HG02588 (cell line): ENCODE data around the gene CNPY1.
"Not testable (repeated sequence)": the region's sequence is repeated elsewhere in the genome, so short reads cannot be mapped to it uniquely, and the experiment has no call there.

Experiments used
- ATAC-seq: cut with Tn5 transposase; IDR thresholded peaks from one replicate; pipeline ENCODE4 v1.9.1; 2021; ENCODE audit warnings: mild to moderate bottlenecking, moderate library complexity; ENCODE audit not compliant: unreplicated experiment

Gene CNPY1

DNA sequence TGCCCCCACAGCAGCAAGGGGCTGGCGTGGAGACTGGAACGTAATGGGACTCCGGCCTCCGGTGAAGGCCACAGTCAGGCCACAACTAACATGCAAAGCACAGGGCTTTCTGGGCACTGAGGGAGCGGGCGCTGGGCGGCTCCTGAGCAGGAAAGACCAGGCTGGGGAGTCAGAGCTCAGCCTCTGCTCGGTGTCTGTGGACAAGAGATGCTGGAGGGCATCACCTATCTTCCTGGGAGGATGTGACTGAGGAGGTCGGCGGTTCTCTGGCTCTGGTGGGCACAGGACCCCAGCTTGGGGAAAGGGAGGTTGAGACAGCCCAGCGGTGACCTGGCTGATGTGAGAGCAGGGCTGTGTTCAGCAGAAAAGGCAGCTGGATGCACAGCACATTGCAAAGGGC is 11.7 kb downstream of the CNPY1 start:
- ATAC-seq: no peak

DNA sequence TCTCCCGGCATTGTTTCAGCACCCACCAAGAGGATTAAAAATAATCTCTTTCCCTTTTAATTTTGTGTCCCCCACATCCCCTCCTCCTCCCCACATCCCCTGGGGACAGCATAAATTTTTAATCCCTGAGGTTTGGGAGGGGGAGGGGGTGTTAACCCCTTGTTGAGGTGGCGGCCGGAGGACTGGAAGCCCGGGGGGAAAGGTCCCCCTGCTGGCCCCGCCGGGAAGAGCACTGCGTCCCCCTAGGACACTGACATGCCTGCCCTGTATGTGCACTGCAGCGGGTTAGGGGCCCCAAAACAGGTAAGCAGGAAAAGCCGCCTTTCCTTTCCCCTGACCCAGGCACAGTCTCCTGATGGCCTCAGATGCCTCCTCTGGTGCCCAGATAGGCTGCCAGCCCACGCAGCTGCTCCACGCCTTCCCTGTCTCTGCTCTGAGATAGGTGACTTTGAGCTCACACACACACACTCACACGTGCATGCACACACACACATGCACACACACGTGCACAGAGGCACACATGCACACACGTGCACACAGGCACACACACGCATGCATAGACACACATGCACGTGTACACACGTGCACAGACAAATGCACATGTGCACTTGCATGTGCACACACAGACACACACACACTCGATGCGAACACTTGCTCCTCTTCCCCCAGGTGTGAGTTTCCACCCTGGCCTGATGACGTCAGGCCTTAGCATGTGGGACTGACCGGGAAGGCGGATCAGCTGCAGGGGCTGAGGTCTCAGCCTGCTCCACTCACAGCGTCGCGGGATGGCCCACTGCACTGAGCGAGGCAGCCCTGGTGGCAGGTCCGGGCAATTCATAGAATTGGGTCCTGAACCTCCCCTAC is 12.3 kb downstream of the CNPY1 start:
- no peak for ATAC-seq

DNA sequence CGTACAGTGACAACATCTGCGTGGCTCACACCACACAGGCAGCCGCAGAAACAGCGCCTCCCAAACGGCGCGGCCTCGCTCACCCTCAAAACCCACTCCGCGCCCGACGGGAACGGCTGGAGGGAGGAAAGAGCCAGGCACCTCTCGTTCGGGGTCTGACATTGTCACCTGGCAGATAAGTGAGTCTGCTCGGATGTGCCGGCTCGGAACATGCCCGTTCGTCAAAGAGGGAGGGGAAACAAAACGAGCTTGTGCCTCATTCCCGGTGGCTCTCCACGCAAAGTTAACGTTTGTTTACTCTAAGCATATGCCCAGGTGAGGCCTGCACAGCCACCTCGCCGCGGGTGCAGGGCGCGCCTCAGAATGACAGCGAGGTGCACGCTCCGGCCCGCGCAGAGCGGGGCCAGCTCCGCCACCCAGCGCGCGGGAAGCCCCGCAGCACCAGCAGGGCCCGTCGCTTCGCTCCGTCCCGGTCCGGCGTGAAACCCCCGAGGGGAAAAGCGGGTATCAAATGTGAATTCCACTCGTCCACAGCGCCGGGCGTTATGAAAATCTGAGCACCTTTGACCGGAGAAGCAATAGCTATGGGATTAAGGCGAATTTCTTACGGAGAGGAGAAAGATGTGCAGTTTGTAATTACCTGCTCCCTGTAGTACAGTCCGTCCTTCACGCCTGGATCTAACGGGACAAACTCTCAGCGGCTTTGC is 13.1 kb downstream of the CNPY1 start:
- no peak for ATAC-seq

DNA sequence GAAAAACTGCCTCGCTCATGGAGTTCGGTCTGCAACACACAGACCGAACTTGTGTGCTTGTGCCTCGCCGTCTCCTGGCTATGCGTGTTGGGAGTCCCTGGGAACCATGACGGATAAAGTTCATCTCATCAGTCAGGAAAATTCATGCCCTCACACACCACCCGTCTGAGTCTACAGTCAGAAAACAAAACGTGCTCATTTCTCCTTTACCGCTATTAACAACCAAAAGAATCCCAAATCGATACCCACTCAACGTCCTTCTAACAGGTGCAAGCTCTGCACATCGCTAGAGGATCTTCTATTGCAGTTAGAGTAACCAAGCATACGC is 13.6 kb downstream of the CNPY1 start:
- ATAC-seq: no peak

DNA sequence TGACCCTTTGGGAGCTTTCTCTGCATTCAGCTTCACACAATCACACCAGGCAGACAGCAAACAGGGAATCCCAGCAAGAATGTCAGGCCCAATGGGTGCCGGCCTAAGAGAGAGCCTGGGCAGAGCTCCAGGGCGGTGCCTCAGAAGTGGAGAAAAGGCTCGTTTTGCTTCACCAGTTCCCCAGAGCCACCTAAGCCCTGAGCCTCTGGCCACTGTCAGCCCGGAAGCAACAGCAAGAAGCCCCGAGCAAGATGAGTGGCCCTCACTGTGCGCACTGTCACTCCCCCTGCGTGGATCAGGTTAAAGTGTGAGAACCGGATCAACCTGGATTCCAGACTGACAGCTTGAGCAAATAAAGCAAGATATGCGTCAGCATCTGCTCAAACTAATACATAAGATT is 14.7 kb downstream of the CNPY1 start:
- ATAC-seq: no peak

DNA sequence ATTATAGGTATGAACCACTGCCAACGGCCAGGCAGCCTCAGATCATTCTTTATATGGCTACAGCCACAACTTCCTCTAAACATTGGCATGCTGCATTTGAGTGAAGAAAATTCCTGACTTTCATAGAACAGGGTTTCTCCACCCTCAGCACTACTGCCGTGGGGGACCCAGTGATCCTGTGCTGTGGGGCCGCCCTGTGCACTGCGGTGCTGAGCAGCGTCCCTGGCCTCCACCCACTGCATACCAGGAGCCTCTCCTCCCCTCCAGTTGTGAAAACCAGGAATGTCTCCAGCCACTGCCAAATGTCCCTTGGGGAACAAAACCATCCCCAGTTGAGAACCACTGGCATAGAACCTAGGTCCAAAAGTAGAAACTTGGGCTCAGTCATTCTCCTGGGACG is 15.8 kb downstream of the CNPY1 start:
- ATAC-seq: no peak

DNA sequence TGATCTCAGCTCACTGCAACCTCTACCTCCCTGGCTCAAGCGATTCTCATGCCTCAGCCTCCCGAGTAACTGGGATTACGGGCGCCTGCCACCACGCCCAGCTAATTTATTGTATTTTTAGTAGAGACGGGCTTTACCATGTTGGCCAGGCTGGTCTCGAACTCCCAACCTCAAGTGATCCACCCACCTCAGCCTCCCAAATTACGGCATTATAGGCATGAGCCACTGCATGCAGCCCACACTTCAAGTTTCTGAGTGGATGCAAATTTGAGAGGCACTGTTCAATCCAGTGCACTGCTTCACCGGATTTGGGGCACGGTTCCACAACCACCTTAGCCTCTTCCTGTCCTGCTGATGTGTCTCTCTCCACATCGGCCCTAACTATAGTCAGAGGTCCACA is 16.5 kb downstream of the CNPY1 start:
- no peak for ATAC-seq

DNA sequence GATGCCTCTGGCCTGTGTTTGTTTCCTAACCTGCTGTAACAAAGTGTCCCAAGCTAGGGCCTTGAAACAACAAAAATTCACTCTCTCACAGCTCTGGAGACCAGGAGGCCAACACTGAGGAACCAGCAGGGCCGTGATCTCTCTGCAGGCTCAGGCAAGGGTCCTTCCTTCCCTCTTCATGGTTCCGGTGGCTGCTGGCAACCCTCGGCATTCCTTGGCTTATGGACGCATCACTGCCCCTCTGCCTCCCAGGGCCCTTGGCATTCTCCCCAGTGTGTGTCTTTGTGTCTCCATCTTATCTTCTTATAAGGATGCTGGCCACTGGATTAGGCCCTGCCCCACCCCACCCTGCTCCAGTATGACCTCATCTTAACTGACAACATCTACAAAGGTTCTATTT is 17.0 kb downstream of the CNPY1 start:
- no peak for ATAC-seq

DNA sequence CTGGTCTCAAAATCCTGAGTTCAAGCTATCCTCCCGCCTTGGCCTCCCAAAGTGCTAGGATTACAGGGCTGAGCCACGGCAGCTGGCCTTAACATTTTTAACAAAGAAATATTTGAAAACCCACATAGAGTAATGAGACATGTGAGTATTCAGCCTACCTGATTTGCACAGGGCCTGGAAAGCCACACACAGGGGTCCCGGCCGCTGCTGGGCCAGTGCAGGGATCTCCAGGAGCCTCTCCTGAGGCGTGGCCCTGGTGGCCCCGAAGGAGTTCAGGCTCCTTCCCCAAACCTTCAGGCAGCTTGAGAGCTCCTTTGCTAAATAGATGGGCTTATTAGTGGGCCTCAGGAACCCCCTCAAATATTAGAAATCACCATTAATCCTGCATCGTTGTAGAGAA is 18.7 kb downstream of the CNPY1 start:
- no peak for ATAC-seq

DNA sequence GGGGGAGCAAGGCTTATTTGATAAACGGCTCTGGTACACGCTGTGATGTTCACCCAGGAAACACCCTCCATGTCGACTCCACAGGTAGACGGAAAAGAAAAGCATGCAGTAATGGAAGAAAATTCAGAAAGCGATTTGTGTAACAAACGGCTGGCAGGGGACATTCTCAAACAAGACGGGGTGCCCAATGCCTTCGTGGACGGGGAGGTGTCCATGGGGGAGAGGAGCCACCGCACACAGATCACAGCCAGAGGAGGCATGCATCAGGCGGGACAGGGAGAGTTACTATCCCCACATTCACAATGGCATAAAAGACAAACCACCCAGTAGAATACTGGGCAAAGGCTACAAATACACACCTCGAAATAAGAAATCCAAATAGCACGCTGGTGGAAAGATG is 20.1 kb downstream of the CNPY1 start:
- no peak for ATAC-seq

DNA sequence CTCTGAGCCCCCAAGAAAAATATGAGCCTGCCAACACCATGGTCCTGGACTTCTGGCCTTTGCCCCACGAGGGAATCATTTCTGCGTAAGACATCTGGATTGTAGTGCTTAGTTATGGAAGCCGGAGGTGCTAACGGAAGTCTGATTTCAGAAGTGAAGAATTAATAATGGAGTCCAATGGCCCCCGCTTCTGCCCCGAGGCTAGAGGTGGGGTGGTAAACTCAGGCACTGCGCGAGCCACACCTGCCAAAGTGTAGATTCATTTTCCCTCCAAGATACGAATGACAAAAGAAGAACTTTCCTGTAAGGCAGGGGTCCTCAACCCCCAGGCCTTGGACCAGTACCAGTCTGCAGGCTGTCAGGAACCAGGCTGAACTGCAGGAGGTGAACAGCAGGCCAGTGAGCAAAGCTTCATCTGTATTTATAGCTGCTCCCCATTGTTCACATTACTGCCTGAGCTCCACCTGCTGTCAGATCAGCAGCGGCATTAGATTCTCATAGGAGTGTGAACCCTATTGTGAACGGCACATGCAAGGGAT is 22.3 kb downstream of the CNPY1 start:
- no peak for ATAC-seq

DNA sequence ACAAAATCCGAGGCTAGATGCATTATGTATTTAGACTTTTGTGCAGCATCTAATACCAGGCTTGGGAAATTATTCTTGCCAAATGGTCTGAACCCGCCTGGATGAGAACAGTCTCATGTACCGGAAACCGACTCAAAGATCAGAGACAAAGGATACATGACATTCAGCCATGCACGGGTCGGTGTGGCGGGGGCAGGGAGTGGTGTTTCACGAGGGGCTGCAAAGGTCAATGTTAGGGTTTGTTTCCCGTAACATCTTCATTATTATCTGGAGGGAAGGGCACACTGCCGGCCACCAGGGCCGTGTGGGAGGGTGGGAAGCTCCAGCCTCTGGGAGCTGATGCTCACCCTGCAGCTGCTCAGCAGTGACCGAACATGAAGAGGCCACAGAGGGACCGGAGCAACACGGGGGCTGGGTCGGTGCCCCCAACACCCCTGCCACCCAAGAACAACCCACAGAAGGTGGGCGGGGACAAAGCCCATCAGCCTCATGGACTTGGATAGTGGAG is 23.1 kb downstream of the CNPY1 start:
- ATAC-seq: no peak

DNA sequence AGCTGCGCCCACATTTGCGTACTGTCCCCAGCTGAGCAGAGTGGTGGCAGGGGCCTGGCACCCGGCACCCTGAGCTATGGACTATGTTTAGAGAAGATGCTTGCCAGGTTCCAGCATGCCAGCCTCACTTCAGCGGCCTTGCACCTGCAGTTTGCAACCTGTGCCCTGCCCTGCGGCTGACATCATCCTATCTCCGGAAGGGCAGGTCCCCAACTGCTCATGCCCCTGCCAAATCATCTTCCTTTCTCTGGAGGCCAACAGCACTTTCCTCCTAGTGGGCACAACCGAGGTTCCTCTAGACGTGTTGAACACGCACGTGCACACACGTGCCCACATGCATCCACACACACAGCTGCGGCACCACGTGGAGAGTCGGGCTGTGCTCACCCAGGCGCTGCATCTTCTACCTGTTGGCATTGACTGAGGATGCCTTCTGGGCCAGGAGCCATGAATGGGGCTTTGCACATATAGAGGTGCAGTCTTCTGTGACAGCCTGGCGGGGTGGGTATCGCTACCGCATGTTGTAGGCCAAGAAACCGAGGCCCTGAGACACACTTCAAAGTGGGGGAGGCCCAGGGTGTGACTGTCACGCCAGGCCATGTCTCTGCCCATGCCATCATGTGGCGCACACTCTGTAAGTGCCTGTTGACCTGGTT is 24.5 kb downstream of the CNPY1 start:
- no peak for ATAC-seq

DNA sequence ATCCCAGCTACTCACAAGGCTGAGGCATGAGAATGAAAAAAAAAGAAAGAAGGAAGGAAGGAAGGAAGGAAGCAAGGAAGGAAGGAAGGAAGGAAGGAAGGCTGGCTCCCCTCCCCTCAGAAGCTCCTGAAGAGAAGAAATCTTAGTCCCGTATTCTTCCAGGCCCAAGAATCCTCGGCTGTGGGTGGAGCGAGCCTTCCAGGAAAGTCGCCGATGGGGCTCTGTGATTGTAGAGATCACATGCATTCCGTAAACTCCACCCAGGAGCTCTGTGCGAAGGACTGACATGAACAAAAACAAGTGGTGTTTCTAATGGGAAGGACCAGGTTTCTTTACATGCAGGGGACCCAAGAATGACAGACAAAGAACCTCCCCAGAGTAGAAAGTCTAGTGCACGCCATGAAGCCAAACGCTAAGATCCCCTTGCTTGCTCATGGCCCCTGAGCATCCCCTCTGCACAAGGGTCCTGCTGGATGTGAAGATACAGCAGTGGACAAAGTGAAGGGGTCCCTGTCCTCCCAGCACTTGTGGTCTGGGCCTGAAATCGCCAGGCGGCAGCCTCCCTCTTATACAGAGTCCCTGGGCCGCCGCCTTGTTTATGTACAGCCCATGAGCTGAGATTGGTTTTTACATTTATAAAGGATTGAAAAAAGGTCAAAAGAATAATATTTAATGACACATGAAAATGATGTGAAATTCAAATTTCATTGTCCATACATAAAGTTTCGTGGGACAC is 25.2 kb downstream of the CNPY1 start:
- ATAC-seq: no peak

DNA sequence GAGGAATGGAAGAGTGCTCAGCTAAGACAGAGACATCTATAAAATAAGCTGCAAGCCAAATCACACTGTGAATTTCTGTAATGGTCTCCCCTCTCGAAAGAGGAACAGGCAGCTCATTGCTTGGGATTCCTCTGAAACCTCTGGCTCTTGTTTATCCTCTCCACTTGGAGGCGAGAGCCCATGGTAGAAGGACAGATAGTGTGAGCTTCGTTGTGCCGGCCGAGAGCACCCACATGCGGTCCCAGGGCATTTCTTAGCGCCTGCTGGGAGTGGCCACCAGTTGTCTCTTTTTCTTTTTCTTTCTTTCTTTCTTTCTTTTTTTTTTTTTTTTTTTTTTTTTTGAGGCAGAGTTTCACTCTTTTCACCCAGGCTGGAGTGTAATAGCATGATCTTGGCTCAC is 26.2 kb downstream of the CNPY1 start:
- no peak for ATAC-seq

DNA sequence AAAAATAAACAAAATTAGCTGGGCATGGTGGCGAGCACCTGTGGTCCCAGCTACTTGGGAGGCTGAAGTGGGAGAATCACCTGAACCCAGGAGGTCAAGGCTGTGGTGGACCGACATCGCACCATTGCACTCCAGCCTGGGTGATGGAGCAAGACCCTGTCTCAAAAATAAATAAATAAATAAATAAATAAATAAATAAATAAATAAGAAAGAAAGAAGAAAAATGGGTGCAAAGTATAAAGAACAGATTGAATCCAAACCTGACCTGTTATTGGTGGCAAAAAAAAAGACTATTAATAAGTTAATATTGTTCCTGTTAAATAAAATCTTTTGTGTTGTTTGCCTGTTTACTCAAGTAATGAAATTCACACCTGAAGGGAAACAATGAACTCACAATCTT is 27.0 kb downstream of the CNPY1 start:
- not testable (repeated sequence) for ATAC-seq

DNA sequence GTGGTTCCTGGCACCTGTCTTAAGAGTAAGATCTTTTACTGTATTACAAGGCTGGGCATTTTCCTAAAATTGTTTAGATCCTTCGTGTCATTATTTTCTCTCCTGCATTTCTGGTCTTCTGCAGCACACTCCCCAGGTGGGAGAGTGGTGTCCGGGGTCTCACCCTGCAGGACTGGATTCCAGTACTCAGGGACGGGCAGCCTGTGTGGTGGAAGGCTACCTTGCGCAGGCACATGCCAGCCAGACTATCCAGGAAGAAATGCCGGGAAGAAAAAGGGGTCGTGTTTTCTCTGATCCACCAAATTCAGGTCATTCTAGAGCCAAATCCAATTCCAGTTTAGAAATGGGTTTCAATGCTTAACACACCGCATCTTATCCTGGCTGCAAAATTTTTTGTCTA is 27.7 kb downstream of the CNPY1 start:
- no peak for ATAC-seq

DNA sequence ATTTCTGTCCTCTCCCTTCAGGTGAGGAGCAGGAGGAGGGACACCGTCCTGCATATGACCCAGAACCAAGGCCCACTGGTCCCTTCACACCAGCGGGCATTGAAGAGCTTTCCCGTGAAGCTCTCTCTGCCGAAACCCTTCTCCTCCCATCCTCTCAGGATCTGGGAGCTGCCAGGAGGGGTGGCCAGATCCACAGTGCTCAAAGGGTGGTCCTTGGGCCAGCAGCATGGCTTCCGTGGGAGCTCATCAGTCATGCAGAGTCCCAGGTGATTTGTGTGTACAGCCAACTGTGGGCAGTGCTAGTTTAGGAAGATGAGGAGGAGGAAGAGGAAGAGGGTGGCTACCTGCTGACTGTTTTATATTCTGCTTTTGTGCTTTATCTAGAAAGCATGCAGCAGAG is 28.4 kb downstream of the CNPY1 start:
- ATAC-seq: no peak

DNA sequence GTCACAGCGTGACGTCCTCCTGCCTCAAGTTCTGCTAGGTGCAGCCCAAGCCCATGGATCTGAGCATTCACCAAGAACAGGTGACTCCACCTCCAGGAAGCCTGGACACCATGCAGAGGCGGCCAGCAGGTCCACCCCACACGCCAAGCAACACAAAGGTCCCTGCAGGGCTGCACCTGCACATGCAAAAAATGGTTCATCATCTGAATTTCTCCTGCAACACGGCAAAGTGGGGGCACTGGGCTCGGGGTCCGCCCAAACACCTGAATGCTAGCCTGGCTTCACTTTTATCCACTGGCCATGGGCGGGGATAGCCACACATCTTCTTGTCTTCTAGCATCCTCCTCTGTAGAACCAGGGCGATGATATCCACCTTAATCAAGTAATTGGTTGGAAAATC is 28.9 kb downstream of the CNPY1 start:
- no peak for ATAC-seq

DNA sequence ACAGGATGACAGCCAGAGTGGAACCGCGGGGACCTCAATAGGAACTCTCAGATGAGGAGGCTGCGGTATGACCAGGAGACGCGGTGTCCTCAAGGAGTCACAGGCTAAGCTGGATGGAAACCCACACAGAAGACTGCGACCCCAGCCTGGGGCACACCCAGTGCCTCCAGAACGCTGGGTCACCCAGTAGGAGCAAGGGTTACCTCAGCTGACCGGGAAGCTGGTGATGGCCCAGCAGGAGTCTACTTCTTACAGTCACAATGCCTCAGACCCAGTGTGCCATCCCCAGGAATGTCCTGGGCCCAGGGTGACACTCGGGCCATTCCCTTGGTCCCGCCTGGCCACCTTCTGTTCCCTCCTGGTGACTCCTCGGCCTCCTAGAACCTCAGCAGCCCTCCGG is 29.9 kb downstream of the CNPY1 start:
- ATAC-seq: no peak

DNA sequence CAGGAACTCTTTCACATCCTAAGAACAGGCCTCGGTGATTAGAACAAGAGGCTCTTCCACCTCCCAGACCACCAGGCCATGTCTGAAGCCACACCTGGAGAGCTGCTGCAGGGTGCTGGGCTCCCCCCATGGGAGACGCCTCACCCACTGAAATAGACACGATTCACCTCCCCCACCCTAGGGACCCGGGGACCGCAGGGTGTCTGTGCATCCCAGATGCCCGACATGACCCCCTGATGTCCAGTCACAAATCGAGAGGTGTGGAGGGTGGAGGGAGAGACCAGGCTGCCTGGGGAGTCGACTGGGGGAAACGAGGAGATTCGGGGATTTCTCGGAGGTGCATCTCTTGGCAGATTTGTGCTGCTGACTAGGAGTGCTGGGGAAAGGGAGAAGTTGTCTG is 31.0 kb downstream of the CNPY1 start:
- ATAC-seq: no peak
